GM04503 (cell line): Measurements from ENCODE around the gene NRTN.

Source experiments
- DNase-seq: peaks from one replicate; pipeline ENCODE4 v3.0.0-alpha.2; 2012; ENCODE audit warnings: low read depth

The NRTN gene

DNA sequence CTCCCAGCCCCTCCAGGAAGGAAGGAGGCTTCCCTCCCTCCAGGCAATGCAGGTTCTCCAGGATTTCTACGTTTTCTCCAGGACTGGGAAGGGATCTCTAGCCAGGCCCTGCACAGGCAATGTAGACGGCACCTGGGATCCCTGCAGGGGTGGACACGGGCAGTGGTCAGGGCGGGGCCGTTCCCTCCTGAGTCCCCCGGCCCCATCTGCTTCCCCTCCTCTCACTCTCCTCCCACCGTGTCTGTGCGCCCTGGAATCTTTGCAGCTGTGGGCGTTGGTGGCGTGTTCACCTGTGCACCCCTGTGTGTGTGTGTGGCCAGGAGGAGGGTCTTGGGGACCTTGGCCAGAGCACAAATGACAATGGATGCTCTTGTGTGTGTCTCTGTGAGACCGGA is 10.0 kb downstream of the NRTN start:
- DNase-seq: no peak

- no peak for DNase-seq
Measured at GRCh38 chr19:5817218-5817617, 12.4 kb downstream of the NRTN start.

- no peak for DNase-seq
Measured at GRCh38 chr19:5818594-5818993, 13.7 kb downstream of the NRTN start.

DNA sequence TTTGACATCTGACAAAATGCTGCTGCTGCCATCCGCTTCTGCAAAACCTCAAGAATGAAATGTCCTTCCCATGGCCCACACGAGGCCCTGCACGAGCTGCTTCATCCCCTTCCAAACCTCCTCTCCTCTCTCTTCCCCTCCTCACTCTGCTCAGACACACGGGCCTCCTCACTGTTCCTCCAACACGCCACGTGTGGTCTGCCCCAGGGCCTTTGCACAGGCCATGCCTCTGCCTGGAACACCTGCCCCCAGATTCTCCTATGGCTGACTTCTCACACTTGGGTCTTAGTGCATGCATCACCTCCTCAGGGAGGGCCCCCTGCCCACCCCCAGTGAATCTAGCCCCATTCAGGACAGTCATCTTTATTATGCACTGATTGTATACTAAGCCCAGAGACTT is 15.9 kb downstream of the NRTN start:
- DNase-seq: no peak

DNA sequence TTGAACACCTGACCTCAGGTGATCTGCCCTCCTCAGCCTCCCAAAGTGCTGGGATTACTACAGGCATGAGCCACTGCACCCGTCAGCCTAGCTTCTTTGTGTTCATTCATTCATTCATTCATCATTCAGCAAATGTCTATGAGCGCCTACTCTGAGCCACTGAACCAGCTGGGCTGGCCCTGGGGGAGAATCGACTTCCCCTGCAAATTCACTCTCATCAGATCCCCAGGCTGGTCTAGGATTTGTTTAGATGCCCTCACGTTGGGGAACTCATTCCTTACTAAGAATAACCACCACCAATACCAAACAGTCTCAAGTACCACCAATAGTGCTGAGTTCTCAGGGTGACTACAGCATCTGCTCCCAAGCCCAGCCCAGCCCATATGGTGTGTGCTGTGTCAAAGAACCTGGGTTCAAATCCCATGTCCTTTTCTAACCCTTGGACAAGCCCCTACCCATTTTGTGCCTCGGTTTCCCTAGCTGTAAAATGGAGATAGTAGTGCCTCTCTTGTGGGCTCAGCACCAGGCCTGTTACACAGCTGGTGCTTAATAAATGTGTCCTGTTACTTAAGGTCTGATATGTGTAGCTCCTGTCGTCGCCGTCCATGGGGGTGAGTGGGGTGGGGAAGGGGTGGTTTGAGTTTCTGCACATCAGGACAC is 16.8 kb downstream of the NRTN start:
- no peak for DNase-seq

GRCh38 chr19:5822181-5822844 is 17.4 kb downstream of the NRTN start:
- DNase-seq: no peak

DNA sequence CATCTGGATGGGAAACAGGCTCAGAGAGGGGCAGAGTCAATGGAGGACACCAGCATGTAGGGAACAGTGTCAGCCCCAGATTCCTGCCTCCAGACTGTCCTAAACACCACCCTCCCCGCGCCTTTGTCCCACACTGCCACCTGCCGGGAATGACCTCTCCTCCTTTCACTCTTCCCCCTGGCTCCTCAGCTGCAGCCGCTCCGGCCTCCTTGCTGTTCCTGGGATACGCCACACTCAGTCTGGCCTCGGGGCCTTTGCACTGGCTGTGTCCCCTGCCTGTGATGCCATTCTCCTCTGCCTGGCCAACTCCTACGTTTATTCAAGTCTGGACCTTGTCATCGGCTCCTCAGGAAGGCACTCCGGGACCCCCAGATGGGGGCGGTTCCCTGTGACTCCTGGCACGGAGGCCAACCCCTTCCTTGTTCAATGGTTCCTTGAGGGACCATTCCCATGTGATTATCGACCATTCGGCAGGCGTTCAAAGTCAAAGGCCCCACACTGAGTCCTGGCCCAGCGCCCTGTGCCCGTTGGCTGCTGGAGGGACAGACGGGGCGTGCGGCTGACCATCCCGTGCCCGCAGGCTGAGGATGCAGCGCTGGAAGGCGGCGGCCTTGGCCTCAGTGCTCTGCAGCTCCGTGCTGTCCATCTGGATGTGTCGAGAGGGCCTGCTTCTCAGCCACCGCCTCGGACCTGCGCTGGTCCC is 18.9 kb downstream of the NRTN start:
- DNase-seq: no peak

DNA sequence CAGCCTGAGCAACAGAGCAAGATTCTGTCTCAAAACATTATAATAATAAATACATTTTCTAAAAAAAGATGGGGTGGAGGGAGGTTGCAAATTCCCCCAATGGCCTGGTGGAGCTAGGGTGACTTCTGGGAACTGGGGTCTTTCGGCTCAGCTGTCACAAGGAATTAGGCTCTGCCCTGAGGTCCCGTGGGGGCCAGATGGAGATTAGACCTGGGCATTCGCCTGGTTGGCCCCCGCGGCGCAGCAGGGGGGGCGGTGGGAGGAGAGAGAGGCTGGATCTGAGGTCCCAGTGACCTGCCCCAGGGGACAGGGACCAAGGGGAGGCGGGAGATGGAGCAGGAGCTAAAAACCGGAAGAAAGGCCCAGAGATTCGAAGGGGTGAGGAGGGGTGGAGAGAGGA is 19.9 kb downstream of the NRTN start:
- no peak for DNase-seq

GRCh38 chr19:5825178-5825577 is 20.3 kb downstream of the NRTN start:
- no peak for DNase-seq

GRCh38 chr19:5826531-5827341 is 21.9 kb downstream of the NRTN start:
- no peak for DNase-seq

GRCh38 chr19:5827342-5827890 is 22.5 kb downstream of the NRTN start:
- DNase-seq: no peak

- DNase-seq: peak; percentile 13
Measured at GRCh38 chr19:5827891-5828660, 23.2 kb downstream of the NRTN start.

- no peak for DNase-seq
Measured at GRCh38 chr19:5828661-5829566, 24.0 kb downstream of the NRTN start.

GRCh38 chr19:5829567-5830310 is 24.9 kb downstream of the NRTN start:
- no peak for DNase-seq

DNA sequence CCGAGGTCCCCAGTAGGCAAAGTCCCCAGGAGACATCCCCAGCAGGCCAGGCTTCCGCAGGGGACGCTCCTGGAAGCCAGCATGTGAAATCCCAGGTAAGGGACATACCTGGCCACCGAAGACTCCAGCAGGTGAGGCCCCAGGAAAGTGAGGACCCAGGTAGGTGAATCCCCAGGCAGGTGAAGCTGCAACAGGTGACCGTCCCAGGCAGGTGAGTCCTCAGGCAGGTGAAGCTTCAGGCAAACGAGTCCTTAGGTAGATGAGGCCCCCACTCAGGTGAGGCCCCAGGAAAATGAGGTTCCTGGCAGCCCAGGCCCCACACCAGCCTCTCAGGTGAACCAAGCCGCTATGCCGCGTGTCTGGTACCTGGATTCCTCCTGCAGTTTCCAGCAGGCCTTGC is 26.3 kb downstream of the NRTN start:
- DNase-seq: no peak

GRCh38 chr19:5832061-5832460 is 27.2 kb downstream of the NRTN start:
- no peak for DNase-seq

- no peak for DNase-seq
Measured at GRCh38 chr19:5832527-5833216, 27.8 kb downstream of the NRTN start.

DNA sequence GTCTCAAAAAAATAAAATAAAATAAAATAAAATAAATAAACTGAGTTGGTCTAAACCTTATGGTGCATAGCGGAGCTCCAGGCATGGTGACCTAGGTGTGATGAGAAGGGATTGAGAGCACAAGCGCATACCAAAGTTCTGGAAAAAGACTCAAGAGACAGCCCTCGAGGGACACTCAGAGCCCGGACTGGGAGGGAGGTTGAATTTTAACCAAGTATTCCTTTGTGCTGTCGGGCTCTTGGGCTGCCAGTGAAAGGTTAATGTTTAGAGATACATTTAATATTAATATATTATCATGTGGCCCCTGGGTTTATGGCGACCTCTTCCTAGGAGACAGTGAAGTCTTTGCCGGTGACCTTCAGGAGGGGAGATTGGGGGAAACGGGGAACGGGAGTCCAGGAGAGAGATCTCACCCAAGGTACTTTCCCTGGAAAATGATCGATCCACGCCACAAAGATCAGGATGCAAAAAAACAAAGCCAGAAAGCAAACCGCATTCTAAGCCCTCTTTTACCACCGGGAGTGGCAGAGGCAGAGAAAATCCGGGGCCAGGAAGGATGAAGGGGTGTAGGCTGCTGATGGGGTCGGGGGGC is 33.0 kb downstream of the NRTN start:
- DNase-seq: no peak
